ENCODE data around the gene IFRD2.
A peak's percentile ranks its signal among the peaks of the same experiment; 100 is the strongest.

The IFRD2 gene

GRCh38 chr3:50241163-50241562 is 51.1 kb downstream of the IFRD2 start:
- no peaks in the 10 kb centered on the region for H3K9me2 ChIP-seq (replicated peaks; ENCODE audit: low read depth, low read length)
- H4K20me1 ChIP-seq (ENCODE audit: insufficient read depth, low read length, poor library complexity, severe bottlenecking) = peaks cover 90% of the 10 kb centered on the region
- TF ChIP-seq CTCF (conservative IDR thresholded peaks at IDR 0.05; ENCODE audit: low read length) = no peak
- TF ChIP-seq EZH2phosphoT487 (IDR thresholded peaks at IDR 0.05; ENCODE audit: borderline replicate concordance) = no peak
- H3K9me3 ChIP-seq (ENCODE audit: insufficient read depth, low read depth, low read length) = no peaks in the 10 kb centered on the region
- peak overlapping the region; percentile 99 for H3K4me2 ChIP-seq (ENCODE audit: low read depth, low read length, poor library complexity, severe bottlenecking)
- peaks cover 9% of the 10 kb centered on the region; the same call in 1 of the 2 replicates for H3K36me3 ChIP-seq (ENCODE audit: insufficient read depth, low read length)
- no peak overlapping the region for H2AFZ ChIP-seq (ENCODE audit: low read length)
- peak overlapping the region; percentile 56 for H3K9ac ChIP-seq (ENCODE audit: low read depth, low read length, poor library complexity, severe bottlenecking)
- H3K4me1 ChIP-seq (ENCODE audit: insufficient read depth, low read length, poor library complexity, severe bottlenecking) = peaks cover 57% of the 10 kb centered on the region
- peaks cover 96% of the 10 kb centered on the region for H3K79me2 ChIP-seq (ENCODE audit: insufficient read depth, low read length)
- peaks cover 5% of the 10 kb centered on the region for H3K27me3 ChIP-seq (ENCODE audit: insufficient read depth, low read length, poor library complexity, severe bottlenecking)
- peaks cover 3% of the 10 kb centered on the region; the same call in 1 of the 2 replicates for H3F3A ChIP-seq (ENCODE audit: low read depth)
- H3K4me3 ChIP-seq (ENCODE audit: low read length, poor library complexity, severe bottlenecking) = peak overlapping the region; percentile 32

- peaks cover 3% of the 10 kb centered on the region; the same call in 1 of the 2 replicates for H3F3A ChIP-seq (ENCODE audit: low read depth)
- peak overlapping the region; percentile 88 for H3K4me3 ChIP-seq (ENCODE audit: low read length, poor library complexity, severe bottlenecking)
- peaks cover 5% of the 10 kb centered on the region for H3K27me3 ChIP-seq (ENCODE audit: insufficient read depth, low read length, poor library complexity, severe bottlenecking)
- peaks cover 87% of the 10 kb centered on the region for H3K79me2 ChIP-seq (ENCODE audit: insufficient read depth, low read length)
- H2AFZ ChIP-seq (ENCODE audit: low read length) = no peak overlapping the region
- peaks cover 57% of the 10 kb centered on the region for H3K4me1 ChIP-seq (ENCODE audit: insufficient read depth, low read length, poor library complexity, severe bottlenecking)
- peak overlapping the region; percentile 99 for H3K4me2 ChIP-seq (ENCODE audit: low read depth, low read length, poor library complexity, severe bottlenecking)
- no peaks in the 10 kb centered on the region for H3K9me2 ChIP-seq (replicated peaks; ENCODE audit: low read depth, low read length)
- H3K9me3 ChIP-seq (ENCODE audit: insufficient read depth, low read depth, low read length) = no peaks in the 10 kb centered on the region
- TF ChIP-seq CTCF (conservative IDR thresholded peaks at IDR 0.05; ENCODE audit: low read length) (no peak), EZH2phosphoT487 (IDR thresholded peaks at IDR 0.05; ENCODE audit: borderline replicate concordance) (no peak)
- H3K36me3 ChIP-seq (ENCODE audit: insufficient read depth, low read length) = peaks cover 9% of the 10 kb centered on the region; the same call in 1 of the 2 replicates
- peak overlapping the region; percentile 95 for H3K9ac ChIP-seq (ENCODE audit: low read depth, low read length, poor library complexity, severe bottlenecking)
- peaks cover 78% of the 10 kb centered on the region for H4K20me1 ChIP-seq (ENCODE audit: insufficient read depth, low read length, poor library complexity, severe bottlenecking)
Measured at GRCh38 chr3:50239649-50240048, 52.6 kb downstream of the IFRD2 start.

GRCh38 chr3:50238549-50239026 is 53.6 kb downstream of the IFRD2 start:
- Histone ChIP-seq H3K27me3 (ENCODE audit: insufficient read depth, low read length, poor library complexity, severe bottlenecking) (peaks cover 5% of the 10 kb centered on the region), H3K9me2 (replicated peaks; ENCODE audit: low read depth, low read length) (no peaks in the 10 kb centered on the region), H3K9me3 (ENCODE audit: insufficient read depth, low read depth, low read length) (no peaks in the 10 kb centered on the region), H2AFZ (ENCODE audit: low read length) (no peak overlapping the region), H3K4me2 (ENCODE audit: low read depth, low read length, poor library complexity, severe bottlenecking) (peak overlapping the region; percentile 99), H3K4me3 (ENCODE audit: low read length, poor library complexity, severe bottlenecking) (peak overlapping the region; percentile 88), H3F3A (ENCODE audit: low read depth) (peaks cover 2% of the 10 kb centered on the region; the same call in 1 of the 2 replicates), H3K9ac (ENCODE audit: low read depth, low read length, poor library complexity, severe bottlenecking) (peak overlapping the region; percentile 95), H4K20me1 (ENCODE audit: insufficient read depth, low read length, poor library complexity, severe bottlenecking) (peaks cover 67% of the 10 kb centered on the region), H3K79me2 (ENCODE audit: insufficient read depth, low read length) (peaks cover 79% of the 10 kb centered on the region), H3K36me3 (ENCODE audit: insufficient read depth, low read length) (peaks cover 4% of the 10 kb centered on the region; the same call in 1 of the 2 replicates), H3K4me1 (ENCODE audit: insufficient read depth, low read length, poor library complexity, severe bottlenecking) (peaks cover 56% of the 10 kb centered on the region)
- TF ChIP-seq EZH2phosphoT487 (IDR thresholded peaks at IDR 0.05; ENCODE audit: borderline replicate concordance) (no peak), CTCF (conservative IDR thresholded peaks at IDR 0.05; ENCODE audit: low read length) (no peak)

Data from Loucy (cell line).